Endothelial cell of umbilical vein (primary cell): ENCODE results near the gene SGTA. TPM values are rescaled to one million over a fixed set of nuclear protein-coding genes. Genes with fewer than 3 reads are reported as not detected.

ENCODE experiments used
- BruUV-seq: library from RNA; stranded (reverse); fragments of 400-500 nt; replicated peaks from 2 replicates; lab custom pipeline; 2021; lab: Mats Ljungman, UMichigan
- CTCF ChIA-PET: fragments of 300-600, 350-600 bp; sonication (Branson Sonifier 250); formaldehyde crosslinking; loops from one replicate; lab custom pipeline; 2021; ENCODE audit warnings: antibody characterized with exemption, inconsistent platforms; lab: Charles Lee
- POLR2A ChIA-PET: fragments of 300-600, 350-600 bp; sonication (Branson Sonifier 250); formaldehyde crosslinking; loops from one replicate; lab custom pipeline; 2021; ENCODE audit warnings: antibody characterized with exemption, inconsistent platforms; lab: Charles Lee
- DNase-seq: peaks from one replicate; pipeline ENCODE4 v3.0.0-alpha.2; 2011; ENCODE audit warnings: low read depth, low spot score
- FAIRE-seq: peaks from 2 replicates; lab custom pipeline; 2011; peaks lifted over from hg19 to GRCh38; lab: Jason Lieb, UNC
- H2AFZ ChIP-seq: 2 replicates; pipeline ENCODE4 v1.6.0; 2012; ENCODE audit warnings: low read depth, low read length, control low read depth, inconsistent platforms
- H3K27ac ChIP-seq: 2 replicates; pipeline ENCODE4 v1.5.1; 2011; ENCODE audit warnings: low read depth, mild to moderate bottlenecking, control low read depth, low read length, moderate library complexity; ENCODE audit not compliant: insufficient read depth
- H3K27me3 ChIP-seq, 2 experiments: 2 replicates each; pipeline versions ENCODE4 v1.6.0 to v1.6.1; 2011; ENCODE audit warnings: low read length in 2 of 2, mixed read lengths in 1 of 2; ENCODE audit not compliant: control insufficient read depth in 2 of 2, insufficient read depth in 2 of 2
- H3K36me3 ChIP-seq, 2 experiments: 2 replicates in 1 of 2; 3 replicates in 1 of 2; pipeline ENCODE4 v1.5.1; 2011; ENCODE audit warnings: low read length in 2 of 2, mild to moderate bottlenecking in 1 of 2, moderate library complexity in 1 of 2; ENCODE audit not compliant: control insufficient read depth in 2 of 2, insufficient read depth in 2 of 2; ENCODE audit errors: extremely low read depth in 1 of 2
- H3K4me1 ChIP-seq: 3 replicates; pipeline ENCODE4 v1.5.1; 2011; ENCODE audit warnings: mild to moderate bottlenecking, low read length; ENCODE audit not compliant: control insufficient read depth, insufficient read depth; ENCODE audit errors: extremely low read depth
- H3K4me2 ChIP-seq: 2 replicates; pipeline ENCODE4 v1.6.1; 2011; ENCODE audit warnings: low read length, control low read depth, mixed read lengths; ENCODE audit not compliant: insufficient read depth
- H3K4me3 ChIP-seq, 3 experiments: fragments of 200-600 bp in 1 of 3; sonication (generic), shearing (Covaris generic) in 1 of 3; replicated peaks in 1 of 3; 2 replicates each; pipeline ENCODE4 v1.5.1; 2011 to 2016; ENCODE audit warnings: control low read depth in 3 of 3, low read length in 3 of 3, mild to moderate bottlenecking in 2 of 3, inconsistent platforms in 1 of 3, low read depth in 1 of 3, moderate library complexity in 1 of 3; ENCODE audit not compliant: insufficient read depth in 1 of 3
- H3K79me2 ChIP-seq: 2 replicates; pipeline ENCODE4 v1.6.0; 2012; ENCODE audit warnings: low read length, inconsistent platforms; ENCODE audit not compliant: control insufficient read depth, insufficient read depth
- H3K9ac ChIP-seq: replicated peaks from 2 replicates; pipeline ENCODE3; 2011; ENCODE audit warnings: low read length, control low read depth; ENCODE audit not compliant: insufficient read depth; ENCODE audit errors: extremely low read depth
- H3K9me1 ChIP-seq: replicated peaks from 3 replicates; pipeline ENCODE4 v1.6.0; 2011; ENCODE audit warnings: mild to moderate bottlenecking, low read length; ENCODE audit not compliant: control insufficient read depth, insufficient read depth; ENCODE audit errors: extremely low read depth
- H3K9me3 ChIP-seq: replicated peaks from 2 replicates; pipeline ENCODE4 v1.5.1; 2012; ENCODE audit warnings: low read length, inconsistent platforms; ENCODE audit not compliant: control insufficient read depth, insufficient read depth
- H4K20me1 ChIP-seq: replicated peaks from 2 replicates; pipeline ENCODE3; 2011; ENCODE audit warnings: mild to moderate bottlenecking, low read length; ENCODE audit not compliant: control insufficient read depth, insufficient read depth; ENCODE audit errors: extremely low read depth
- EZH2 ChIP-seq: IDR thresholded peaks from 2 replicates; pipeline ENCODE4 v1.6.1; 2012; ENCODE audit warnings: borderline replicate concordance, low read depth, mild to moderate bottlenecking, moderate library complexity, low read length, inconsistent platforms; ENCODE audit not compliant: severe bottlenecking
- FOS ChIP-seq: IDR thresholded peaks from 2 replicates; pipeline ENCODE4 v1.6.1; 2011; ENCODE audit warnings: mild to moderate bottlenecking, low read length, moderate library complexity, borderline replicate concordance; ENCODE audit not compliant: insufficient read depth
- GATA2 ChIP-seq: IDR thresholded peaks from 2 replicates; pipeline ENCODE4 v1.7.0; 2011; ENCODE audit warnings: low read depth, mild to moderate bottlenecking, moderate library complexity, mixed read lengths, low read length; ENCODE audit not compliant: insufficient read length, insufficient read depth
- JUN ChIP-seq: IDR thresholded peaks from 2 replicates; pipeline ENCODE4 v1.6.1; 2011; ENCODE audit warnings: borderline replicate concordance, low read depth; ENCODE audit not compliant: insufficient read length, insufficient read depth
- MAX ChIP-seq: IDR thresholded peaks from 2 replicates; pipeline ENCODE4 v1.6.1; 2011; ENCODE audit not compliant: insufficient read depth, insufficient read length
- MYC ChIP-seq: IDR thresholded peaks from one replicate; pipeline ENCODE4 v1.6.1; 2011; ENCODE audit warnings: mild to moderate bottlenecking, low read depth, low read length
- POLR2A ChIP-seq: IDR thresholded peaks from 2 replicates; pipeline ENCODE4 v1.6.1; 2012; ENCODE audit warnings: low read depth, mild to moderate bottlenecking, control low read depth, low read length
- POLR2AphosphoS5 ChIP-seq: IDR thresholded peaks from 2 replicates; pipeline ENCODE4 v1.6.1; 2012; ENCODE audit warnings: low read depth, mild to moderate bottlenecking, control low read depth, low read length, moderate library complexity; ENCODE audit not compliant: insufficient read depth
- dilution Hi-C: fragments of 300-500 bp; cut with MboI; formaldehyde crosslinking; loops from one replicate; pipeline ENCODE4 v1.15.0; 2019; ENCODE audit warnings: low sequenced_read_pairs; ENCODE audit not compliant: extremely low pct_ligation_motif_present
- intact Hi-C: fragments of 100-400 bp; cut with micrococcal nuclease; formaldehyde crosslinking; loops from one replicate; pipeline ENCODE4 v1.10.0; 2022
- polyA plus RNA-seq, 4 experiments: library from polyadenylated mRNA; depleted of rRNA in 3 of 4; stranded (reverse) in 3 of 4; unstranded in 1 of 4; fragments of >200 nt; gene quantifications; 2 replicates each; pipeline versions ENCODE4 v1.2.1 to v1.2.3, GENCODE V29; 2011 to 2012; ENCODE audit warnings: missing spikeins in 1 of 4
- total RNA-seq: library from RNA; stranded (reverse); gene quantifications from 2 replicates; pipeline ENCODE4 v1.2.3, GENCODE V29; 2021
- TF ChIP-seq, protein P1 (sequence below), 2 donors: IDR thresholded peaks; 1 replicate in 1 of 2; 2 replicates in 1 of 2; pipeline ENCODE4 v1.5.1; 2011; ENCODE audit warnings: low read length in 2 of 2, mild to moderate bottlenecking in 2 of 2, moderate library complexity in 2 of 2, control low read depth in 1 of 2, inconsistent platforms in 1 of 2, low read depth in 1 of 2; ENCODE audit not compliant: insufficient read depth in 1 of 2; ENCODE audit errors: extremely low read depth in 1 of 2

Gene SGTA
- total and polyA plus RNA-seq, 2 donors (not counting 3 experiments of a cell fraction or from before 2014, with no cell fraction given) = 76.5 to 119 TPM

DNA sequence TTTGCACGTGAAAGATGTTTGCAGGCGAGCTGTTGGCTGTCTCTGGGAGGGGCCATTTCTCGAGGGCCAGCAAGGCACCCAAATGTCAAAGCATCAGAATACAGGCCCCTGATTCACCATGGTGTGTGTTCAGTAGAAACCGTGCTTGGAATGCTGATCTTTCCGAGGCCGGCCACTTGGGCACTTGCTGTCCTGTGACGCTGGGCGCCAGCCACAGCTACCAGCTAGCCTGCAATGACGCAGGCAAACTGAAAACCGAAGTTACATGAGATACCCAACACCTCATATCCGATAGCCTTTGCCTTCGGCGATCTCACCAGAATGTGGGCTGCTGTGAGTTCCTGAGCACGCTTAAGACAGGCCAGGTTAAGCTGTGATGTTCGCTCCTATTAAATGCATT is 14.2 kb upstream of the SGTA start:
- no peak overlapping the region for H3K4me2 ChIP-seq
- TF ChIP-seq, protein P1, sequence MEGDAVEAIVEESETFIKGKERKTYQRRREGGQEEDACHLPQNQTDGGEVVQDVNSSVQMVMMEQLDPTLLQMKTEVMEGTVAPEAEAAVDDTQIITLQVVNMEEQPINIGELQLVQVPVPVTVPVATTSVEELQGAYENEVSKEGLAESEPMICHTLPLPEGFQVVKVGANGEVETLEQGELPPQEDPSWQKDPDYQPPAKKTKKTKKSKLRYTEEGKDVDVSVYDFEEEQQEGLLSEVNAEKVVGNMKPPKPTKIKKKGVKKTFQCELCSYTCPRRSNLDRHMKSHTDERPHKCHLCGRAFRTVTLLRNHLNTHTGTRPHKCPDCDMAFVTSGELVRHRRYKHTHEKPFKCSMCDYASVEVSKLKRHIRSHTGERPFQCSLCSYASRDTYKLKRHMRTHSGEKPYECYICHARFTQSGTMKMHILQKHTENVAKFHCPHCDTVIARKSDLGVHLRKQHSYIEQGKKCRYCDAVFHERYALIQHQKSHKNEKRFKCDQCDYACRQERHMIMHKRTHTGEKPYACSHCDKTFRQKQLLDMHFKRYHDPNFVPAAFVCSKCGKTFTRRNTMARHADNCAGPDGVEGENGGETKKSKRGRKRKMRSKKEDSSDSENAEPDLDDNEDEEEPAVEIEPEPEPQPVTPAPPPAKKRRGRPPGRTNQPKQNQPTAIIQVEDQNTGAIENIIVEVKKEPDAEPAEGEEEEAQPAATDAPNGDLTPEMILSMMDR (IDR thresholded peaks at IDR 0.05; ENCODE audit: extremely low read depth in 1 of 2, insufficient read depth in 1 of 2, low read depth in 1 of 2, low read length in 2 of 2) = no peak
- TF ChIP-seq POLR2AphosphoS5 (no peak), POLR2A (no peak), FOS (no peak), EZH2 (no peak), MAX (no peak), GATA2 (no peak), JUN (no peak), MYC (no peak)
- no peak for DNase-seq
- H3K9me1 ChIP-seq = no peaks in the 10 kb centered on the region
- no peaks in the 10 kb centered on the region for H4K20me1 ChIP-seq
- BruUV-seq = no TSS peak
- CTCF ChIA-PET = no interaction called here
- intact Hi-C loops (no loop called here), dilution Hi-C loops (no loop called here)
- H3K27ac ChIP-seq = no peak overlapping the region
- peaks cover 3% of the 10 kb centered on the region for H3K79me2 ChIP-seq
- H2AFZ ChIP-seq = no peak overlapping the region
- no peak for FAIRE-seq
- POLR2A ChIA-PET = no interaction called here
- peaks cover 6 to 11% of the 10 kb centered on the region in 2 experiments for H3K36me3 ChIP-seq
- no peaks in the 10 kb centered on the region for H3K9me3 ChIP-seq
- no peaks in the 10 kb centered on the region for H3K4me1 ChIP-seq
- no peak overlapping the region for H3K4me3 ChIP-seq
- H3K9ac ChIP-seq = no peak overlapping the region
- no peaks in the 10 kb centered on the region for H3K27me3 ChIP-seq
